ENCODE data around the gene SLC25A12.

The SLC25A12 gene

GRCh38 chr2:171889333-171889732 lies 4.7 kb downstream of the SLC25A12 start:
- no peak for DNase-seq (ENCODE audit: low spot score)

- no peak for DNase-seq (ENCODE audit: low spot score)
Observed at GRCh38 chr2:171883275-171883893, 10.7 kb downstream of the SLC25A12 start.

- DNase-seq (ENCODE audit: low spot score): no peak
Observed at GRCh38 chr2:171882089-171882769, 11.8 kb downstream of the SLC25A12 start.

GRCh38 chr2:171880774-171881173 lies 13.3 kb downstream of the SLC25A12 start:
- DNase-seq (ENCODE audit: low spot score): no peak

- no peak for DNase-seq (ENCODE audit: low spot score)
Observed at GRCh38 chr2:171879865-171880264, 14.2 kb downstream of the SLC25A12 start.

GRCh38 chr2:171878481-171878993 lies 15.5 kb downstream of the SLC25A12 start:
- no peak for DNase-seq (ENCODE audit: low spot score)

- DNase-seq (ENCODE audit: low spot score): no peak
Observed at GRCh38 chr2:171874963-171875362, 19.1 kb downstream of the SLC25A12 start.

- no peak for DNase-seq (ENCODE audit: low spot score)
Observed at GRCh38 chr2:171874517-171874916, 19.5 kb downstream of the SLC25A12 start.

GRCh38 chr2:171864357-171864985 lies 29.6 kb downstream of the SLC25A12 start:
- no peak for DNase-seq (ENCODE audit: low spot score)

- no peak for DNase-seq (ENCODE audit: low spot score)
Observed at GRCh38 chr2:171862501-171862900, 31.5 kb downstream of the SLC25A12 start.

- no peak for DNase-seq (ENCODE audit: low spot score)
Observed at GRCh38 chr2:171858397-171858958, 35.6 kb downstream of the SLC25A12 start.

GRCh38 chr2:171855401-171855800 lies 38.6 kb downstream of the SLC25A12 start:
- DNase-seq (ENCODE audit: low spot score): no peak

- no peak for DNase-seq (ENCODE audit: low spot score)
Observed at GRCh38 chr2:171852366-171852888, 41.6 kb downstream of the SLC25A12 start.

- DNase-seq (ENCODE audit: low spot score): no peak
Observed at GRCh38 chr2:171847627-171848026, 46.4 kb downstream of the SLC25A12 start.

GRCh38 chr2:171846894-171847293 lies 47.1 kb downstream of the SLC25A12 start:
- no peak for DNase-seq (ENCODE audit: low spot score)

- DNase-seq (ENCODE audit: low spot score): no peak
Observed at GRCh38 chr2:171841996-171842395, 52.0 kb downstream of the SLC25A12 start.

GRCh38 chr2:171837736-171838135 lies 56.3 kb downstream of the SLC25A12 start:
- DNase-seq (ENCODE audit: low spot score): no peak

GRCh38 chr2:171836146-171836910 lies 57.7 kb downstream of the SLC25A12 start:
- no peak for DNase-seq (ENCODE audit: low spot score)

- no peak for DNase-seq (ENCODE audit: low spot score)
Observed at GRCh38 chr2:171835386-171835785, 58.7 kb downstream of the SLC25A12 start.

- DNase-seq (ENCODE audit: low spot score): no peak
Observed at GRCh38 chr2:171834286-171834685, 59.8 kb downstream of the SLC25A12 start.

GRCh38 chr2:171832489-171832888 lies 61.6 kb downstream of the SLC25A12 start:
- DNase-seq (ENCODE audit: low spot score): no peak

GRCh38 chr2:171830039-171830438 lies 64.0 kb downstream of the SLC25A12 start:
- DNase-seq (ENCODE audit: low spot score): no peak
